DND-41 (cell line): ENCODE data around the gene DLL3.

ENCODE experiments used
- EZH2 ChIP-seq: IDR thresholded peaks from 3 replicates; pipeline ENCODE4 v1.6.1; 2012; ENCODE audit warnings: borderline replicate concordance, low read depth, mild to moderate bottlenecking, moderate library complexity, low read length, inconsistent platforms; ENCODE audit not compliant: severe bottlenecking
- TF ChIP-seq, protein P1 (sequence below): IDR thresholded peaks from 2 replicates; pipeline ENCODE4 v1.5.1; 2012; ENCODE audit warnings: borderline replicate concordance, low read length, moderate library complexity, mild to moderate bottlenecking; ENCODE audit not compliant: poor library complexity, severe bottlenecking; ENCODE audit errors: extremely low read depth

DNA sequence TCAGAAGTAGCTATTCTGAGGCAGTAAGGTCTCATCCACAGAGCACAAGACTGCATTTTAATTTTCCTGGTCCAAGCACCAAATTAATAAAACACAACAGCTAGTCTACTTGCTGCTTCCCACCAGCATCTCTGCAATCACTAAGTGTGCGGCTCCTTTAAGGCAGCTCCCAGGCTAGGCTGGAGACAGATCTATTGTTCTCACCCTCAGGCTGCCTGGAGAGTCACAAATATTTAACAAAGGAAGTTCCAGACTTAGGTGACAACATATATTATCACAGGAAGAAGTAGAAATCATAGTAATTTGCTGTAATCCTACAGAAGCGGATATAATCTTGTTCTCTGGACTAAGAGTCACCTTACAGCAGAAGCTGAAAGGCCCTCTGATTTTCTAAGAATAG is 43.5 kb downstream of the DLL3 start:
- no peak for TF ChIP-seq EZH2
- TF ChIP-seq, protein P1, sequence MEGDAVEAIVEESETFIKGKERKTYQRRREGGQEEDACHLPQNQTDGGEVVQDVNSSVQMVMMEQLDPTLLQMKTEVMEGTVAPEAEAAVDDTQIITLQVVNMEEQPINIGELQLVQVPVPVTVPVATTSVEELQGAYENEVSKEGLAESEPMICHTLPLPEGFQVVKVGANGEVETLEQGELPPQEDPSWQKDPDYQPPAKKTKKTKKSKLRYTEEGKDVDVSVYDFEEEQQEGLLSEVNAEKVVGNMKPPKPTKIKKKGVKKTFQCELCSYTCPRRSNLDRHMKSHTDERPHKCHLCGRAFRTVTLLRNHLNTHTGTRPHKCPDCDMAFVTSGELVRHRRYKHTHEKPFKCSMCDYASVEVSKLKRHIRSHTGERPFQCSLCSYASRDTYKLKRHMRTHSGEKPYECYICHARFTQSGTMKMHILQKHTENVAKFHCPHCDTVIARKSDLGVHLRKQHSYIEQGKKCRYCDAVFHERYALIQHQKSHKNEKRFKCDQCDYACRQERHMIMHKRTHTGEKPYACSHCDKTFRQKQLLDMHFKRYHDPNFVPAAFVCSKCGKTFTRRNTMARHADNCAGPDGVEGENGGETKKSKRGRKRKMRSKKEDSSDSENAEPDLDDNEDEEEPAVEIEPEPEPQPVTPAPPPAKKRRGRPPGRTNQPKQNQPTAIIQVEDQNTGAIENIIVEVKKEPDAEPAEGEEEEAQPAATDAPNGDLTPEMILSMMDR, result no peak
